GM18867 (cell line): ENCODE data around the gene SH3BP2.

Source experiments
- ATAC-seq: cut with Tn5 transposase; IDR thresholded peaks from one replicate; pipeline ENCODE4 v1.9.1; 2021; ENCODE audit warnings: mild to moderate bottlenecking, moderate library complexity; ENCODE audit not compliant: unreplicated experiment

Gene SH3BP2

DNA sequence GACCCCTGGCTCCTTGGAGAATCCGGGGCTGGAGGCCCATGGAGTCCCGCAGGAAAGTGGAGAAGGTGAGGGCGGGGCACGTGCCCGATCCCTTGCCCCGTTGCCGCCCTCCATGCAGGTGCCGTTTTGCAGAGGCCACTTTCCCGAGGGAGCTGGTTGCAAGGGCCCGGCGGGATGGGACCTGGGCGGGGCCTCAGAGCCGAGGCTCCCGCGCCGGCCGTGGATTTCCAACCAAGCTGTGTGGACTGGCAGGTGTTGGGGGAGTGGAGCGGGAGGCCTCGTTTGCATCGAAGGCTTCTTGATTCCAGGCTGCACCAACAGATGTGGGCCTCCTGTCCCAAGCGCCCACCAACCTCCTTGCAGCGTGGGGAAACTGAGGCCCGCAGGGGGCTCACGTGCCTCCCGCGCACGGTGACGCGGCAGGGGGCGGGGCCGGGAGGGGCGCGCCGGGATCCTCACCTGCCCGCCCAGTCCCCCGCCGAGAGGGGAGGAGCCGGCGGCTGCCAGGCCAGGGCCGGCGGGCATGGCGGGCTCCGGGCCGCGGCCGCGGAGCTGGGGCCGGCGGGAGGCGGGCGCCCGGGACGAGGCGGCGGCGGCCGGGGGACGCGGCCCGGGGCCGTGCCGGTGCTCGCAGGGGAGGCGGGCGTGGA, 24.9 kb downstream of the SH3BP2 start:
- no peak for ATAC-seq

DNA sequence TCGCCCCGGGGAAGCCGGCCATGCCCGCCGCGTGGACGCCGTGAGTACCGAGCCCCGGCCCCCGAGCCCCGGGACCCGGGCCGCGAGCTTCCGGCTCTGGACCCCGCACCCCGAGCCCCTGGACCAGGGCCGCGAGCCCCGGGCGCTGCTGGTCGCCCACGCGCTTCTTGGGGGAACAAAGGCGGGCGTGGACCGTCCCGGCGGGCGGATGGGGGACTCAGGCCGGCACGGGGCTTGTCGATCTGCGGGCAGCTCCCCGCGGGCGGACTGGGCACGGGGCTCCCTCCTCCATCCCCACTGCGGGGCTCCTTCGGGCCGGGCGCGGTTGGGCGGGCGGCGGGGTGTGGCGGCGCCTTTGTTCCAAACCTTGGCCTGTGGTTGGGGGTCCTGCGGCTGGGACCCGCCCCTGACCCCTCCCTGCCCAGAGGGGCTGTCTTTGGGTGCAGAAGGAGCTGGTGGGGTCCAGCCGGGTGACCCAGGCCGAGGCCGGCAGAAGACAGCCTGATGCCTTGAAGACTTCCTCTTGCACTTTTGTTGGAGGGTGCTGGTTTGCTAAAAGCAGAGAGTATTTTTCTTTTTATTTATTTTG, 25.6 kb downstream of the SH3BP2 start:
- ATAC-seq: no peak

DNA sequence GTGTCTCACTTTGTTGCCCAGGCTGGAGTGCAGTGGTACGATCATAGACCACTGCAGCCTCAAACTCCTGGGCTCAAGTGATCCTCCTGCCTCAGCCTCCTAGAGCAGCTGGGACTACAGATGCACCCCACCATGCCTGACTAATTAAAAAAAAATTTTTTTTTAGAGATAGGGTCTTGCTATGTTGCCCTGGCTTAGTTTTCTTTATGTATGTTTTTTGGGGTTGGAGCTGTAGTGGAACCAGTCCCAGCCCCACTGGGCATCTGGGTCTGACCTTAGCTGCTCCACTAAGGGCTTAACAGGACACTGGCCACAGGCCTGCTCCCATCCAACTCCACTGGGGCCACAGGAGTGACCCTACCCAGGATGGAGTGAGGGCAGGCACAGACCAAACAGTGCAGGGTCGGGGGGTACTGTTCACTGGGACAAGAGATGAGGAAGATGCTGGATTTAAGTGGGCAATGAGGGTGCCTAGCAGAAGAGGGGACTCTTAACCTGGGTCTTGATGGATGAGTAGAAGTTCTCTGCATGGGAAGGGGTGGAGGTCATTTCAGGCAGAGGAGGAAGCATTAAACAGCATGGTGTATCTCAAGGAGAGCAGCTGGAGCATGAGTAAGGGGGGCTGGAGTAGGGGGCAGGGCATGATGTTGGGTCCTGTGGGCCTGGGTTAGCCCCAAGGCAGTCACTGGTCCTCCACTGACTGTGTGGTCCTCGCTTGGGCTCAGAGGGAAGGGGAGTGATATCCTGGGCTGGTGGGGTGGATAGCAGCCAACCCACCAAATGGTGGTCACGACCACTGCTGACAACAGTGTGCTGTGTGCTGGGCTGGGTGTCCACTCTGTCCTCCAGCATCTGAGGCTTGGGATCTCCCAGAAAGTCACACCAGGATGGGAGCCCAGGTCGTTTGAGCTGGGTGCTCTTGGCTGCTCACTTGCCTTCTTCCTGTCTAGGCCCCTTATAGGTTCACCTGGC, 26.6 kb downstream of the SH3BP2 start:
- no peak for ATAC-seq

DNA sequence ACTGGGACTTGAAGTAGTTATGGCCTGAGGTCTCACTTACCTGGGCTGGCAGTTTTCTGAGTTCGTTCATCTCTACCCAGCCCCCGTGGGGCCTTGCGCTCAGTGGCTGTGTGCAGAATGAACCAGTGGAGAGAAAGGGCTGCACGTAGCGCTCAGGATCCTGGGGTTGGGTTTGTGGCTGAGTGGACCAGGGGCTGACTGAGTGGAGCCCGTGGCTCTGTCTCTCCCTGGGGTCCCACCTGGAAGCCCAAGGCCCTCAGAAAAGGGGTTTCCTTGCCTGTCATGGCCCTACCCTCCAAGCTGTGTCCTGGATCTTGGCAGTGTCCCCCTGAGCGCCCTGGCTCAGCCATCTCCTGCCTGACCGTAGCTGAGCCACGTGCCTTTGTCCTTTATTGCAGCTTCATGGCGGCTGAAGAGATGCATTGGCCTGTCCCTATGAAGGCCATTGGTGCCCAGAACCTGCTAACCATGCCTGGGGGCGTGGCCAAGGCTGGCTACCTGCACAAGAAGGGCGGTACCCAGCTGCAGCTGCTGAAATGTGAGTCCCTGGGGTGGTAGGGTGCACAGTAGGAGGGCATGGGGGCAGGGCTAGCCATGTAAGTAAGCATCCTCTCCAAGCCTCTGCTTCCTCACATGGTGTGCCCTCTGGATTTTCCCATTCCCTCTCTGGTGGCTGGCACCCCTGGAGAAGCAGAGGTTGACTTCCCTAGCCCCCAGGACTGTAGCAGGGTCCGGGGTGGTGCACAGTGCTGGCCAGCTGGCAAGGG, 27.5 kb downstream of the SH3BP2 start:
- ATAC-seq: no peak

DNA sequence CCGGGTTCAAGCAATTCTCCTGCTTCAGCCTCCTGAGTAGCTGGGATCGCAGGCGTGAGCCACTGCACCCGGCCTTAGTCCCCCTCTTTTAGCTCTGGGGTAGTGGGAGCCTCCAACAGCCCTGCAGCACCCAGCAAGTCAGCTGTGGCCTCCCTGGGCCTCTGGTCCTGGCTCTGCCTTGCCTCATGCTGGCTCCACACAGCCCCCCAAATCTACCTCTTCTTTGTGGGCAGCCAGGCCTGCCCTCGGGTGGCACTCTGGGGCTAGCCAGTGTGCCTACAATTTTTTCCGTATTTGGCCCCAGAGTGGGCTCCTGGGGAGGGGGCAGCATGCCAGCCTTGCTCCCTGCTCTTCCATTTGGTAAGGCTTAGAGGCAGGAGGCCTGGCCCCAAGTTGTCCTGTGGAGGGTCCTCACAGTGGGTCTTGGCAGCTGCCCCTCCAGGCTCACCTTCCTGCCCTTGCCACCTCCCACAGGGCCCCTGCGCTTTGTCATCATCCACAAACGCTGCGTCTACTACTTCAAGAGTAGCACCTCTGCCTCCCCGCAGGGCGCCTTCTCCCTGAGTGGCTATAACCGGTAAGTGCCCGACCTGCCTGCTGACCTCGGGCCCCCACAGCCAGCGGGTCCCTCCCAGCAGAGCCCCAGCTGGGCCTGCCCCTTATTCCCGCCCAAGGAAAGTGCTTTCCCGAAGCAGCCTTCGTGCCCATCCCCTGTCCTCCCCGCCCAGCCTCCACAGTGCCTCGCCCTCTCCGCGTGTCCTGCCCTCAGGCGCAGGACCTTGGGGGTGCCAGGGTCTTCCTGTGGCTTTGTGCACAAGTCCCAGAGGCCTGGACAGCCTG, 29.8 kb downstream of the SH3BP2 start:
- no peak for ATAC-seq

DNA sequence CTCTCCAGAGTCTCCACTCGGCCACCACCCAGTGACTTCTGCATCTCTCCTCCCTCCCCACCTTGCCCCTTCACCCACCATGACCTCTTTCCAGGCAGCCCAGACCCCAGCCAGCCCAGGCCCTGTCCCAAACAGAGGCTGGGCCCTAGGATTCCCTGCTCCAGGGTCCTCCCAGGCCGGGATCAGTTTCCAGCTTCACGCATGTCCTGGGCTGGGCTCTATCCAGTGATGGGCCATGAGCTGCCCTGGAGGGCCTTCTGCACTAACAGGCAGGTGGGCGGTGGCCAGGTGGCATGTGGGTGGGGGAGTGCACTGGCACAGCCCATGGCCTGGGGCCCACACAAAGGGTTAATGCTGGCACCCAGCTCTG, 30.4 kb downstream of the SH3BP2 start:
- ATAC-seq: no peak

DNA sequence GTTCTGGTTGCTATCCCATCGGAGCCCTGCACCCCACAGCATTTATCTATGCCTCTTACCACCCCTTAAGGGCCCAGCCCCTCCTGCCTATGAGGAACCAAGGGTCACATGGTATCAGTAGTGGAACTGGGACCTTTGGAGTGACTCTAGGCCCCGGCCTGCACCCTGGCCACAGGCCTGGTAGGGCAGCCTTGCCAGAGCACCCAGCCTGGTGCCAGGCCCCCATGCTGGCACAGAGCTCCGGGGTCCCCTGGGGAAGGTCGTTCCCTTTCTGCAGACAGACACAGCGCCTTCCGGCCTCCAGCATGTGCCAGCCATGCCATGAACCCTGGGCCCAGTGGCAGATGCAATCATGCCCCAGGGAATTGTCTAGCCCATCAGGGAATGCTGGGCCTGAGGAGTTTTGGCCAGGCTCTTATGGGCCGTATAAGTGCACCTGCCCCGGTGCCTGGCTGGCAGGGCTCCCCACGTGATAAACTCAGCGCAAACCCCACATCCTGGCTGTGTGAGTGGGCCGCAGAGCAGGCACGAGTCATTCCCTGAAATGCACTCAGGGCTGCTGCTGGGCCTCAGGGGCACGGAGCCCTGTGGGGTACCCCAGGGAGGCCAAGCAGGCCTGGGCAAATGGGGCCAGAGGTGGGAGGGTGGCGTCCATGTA, 30.9 kb downstream of the SH3BP2 start:
- no peak for ATAC-seq

DNA sequence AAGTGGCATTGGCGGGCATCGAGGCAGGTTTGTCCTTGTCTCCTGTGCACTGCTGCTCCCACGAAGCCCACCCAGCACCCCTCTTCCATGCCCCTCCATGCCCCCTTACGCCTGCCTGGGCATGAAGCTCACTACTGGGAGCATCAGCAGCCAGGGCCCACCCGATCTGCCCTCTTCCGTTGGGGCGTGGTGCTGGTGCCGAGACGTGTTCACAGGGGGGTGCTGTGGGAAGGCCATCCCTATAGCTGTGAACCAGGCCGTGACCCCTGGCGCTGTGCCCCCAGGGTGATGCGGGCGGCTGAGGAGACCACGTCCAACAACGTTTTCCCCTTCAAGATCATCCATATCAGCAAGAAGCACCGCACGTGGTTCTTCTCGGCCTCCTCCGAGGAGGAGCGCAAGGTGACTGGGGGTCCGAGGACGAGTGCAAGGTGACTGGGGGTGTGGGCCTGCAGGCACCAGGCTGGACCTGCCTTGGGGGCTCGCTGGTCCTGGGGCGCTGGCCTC, 31.5 kb downstream of the SH3BP2 start:
- no peak for ATAC-seq

DNA sequence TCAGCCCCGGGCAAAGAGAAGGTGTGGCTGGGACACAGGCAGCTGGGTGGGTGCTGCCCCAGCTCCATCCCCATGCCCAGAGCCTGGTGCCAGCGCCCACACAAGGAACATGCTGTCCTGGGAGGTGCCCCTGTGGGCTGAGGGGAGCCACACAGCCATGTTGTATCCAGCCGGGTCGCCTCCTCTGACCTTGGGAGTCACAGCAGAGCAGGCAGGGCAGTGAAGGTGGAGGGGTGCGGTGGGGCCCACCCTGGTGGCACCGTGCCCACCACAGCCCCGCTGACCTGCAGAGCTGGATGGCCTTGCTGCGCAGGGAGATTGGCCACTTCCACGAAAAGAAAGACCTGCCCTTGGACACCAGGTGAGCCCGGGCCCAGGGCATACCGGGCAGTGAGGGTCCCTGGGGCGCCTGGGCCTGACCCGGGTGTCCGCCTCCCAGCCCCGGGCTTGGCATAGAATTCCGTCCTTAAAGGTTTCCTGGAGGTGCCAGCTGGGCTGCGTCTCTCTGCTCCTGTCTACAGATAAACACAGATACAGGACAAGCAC, 32.0 kb downstream of the SH3BP2 start:
- no peak for ATAC-seq

DNA sequence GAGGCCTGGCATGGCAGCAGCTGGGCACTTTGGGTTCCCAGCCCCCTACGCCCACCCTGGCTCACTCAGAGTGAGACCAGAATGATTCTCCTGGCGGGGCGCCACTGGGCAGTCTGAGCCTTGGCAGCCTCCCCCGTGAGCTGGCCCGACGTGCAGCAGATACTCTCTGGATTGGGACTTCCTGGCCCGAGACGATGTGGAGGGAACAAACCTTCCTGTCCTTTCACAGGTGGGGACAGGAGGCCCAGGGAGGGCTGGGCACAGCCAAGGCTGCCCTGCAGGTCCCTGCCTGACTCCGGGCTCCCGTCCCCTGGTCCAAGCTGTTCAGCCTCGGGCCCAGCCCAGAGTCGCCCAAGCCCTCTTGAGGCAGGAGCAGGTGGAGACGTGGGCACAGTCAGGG, 32.9 kb downstream of the SH3BP2 start:
- no peak for ATAC-seq

DNA sequence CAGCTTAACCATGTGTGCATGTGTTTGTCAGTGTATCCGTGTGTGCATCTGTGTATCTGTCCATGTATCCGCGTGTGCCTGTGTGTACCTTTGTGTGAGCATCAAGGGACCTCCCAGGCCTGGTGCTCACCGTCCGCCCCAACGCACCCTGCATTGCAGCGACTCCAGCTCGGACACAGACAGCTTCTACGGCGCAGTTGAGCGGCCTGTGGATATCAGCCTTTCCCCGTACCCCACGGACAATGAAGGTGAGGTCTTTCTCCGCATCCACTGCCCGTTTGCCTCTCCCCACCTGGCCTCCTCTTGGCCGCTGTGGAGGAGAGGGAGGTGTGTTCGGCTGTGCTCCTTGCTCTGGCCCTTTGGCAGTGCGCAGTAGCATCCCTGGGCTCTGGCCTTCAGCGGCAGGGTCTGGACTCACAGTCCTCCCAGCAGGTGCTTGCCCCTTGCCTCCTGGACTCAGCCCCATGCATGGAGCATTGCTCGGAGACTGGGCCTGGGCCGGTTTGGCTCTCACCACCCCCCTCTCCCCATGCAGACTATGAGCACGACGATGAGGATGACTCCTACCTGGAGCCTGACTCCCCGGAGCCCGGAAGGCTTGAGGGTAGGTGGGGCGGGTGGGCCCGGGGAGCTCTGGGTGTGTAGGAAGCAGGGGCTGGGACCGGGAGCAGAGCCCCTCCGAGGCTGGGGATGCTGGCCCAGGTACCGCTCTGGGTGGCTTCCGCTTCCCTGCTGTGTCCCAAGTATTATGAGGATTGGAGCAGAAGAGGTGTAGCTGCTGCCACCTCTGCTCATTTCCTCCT, 34.4 kb downstream of the SH3BP2 start:
- no peak for ATAC-seq

DNA sequence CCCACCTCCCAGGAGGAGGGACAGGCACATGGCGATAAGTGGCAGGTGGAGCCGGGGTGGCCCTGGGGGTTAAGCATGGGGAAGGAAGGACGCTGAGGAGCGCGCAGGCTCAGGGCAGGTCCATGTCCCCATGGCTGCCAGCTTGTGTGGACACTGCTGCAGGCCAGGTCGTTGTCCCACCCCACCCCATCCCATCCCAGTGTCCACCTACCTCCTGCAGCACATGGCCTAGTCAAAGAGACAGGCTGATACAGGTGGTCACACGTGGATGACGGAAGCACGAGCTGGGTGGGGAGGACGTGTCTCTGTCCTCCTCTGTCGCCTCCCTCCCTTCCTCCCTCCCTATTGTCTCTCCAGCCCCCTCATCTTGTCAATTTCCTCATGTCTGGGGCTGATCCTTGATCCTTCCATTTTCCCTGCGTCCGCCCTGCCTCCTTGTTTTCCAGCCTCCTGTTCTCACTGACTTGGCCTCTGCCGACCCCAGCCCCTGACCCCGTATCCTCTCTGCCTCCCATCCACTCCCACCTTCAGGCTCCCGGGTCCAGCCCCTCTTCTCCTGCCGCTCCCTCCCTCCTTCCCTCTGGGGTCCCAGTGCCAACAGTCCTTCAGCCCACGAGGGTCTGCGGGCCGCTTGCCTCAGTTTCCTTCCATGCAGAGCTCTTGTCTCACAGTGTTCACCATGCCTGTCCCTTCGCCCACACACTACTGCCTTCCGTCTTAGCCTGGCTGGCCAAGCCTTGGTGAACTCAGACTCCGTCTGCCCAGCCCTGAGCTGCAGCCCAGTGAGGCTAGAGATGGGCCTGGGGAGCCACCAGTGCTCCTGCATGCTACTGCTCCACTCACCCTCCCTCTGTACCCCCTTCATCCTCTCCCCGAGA, 35.2 kb downstream of the SH3BP2 start:
- no peak for ATAC-seq

DNA sequence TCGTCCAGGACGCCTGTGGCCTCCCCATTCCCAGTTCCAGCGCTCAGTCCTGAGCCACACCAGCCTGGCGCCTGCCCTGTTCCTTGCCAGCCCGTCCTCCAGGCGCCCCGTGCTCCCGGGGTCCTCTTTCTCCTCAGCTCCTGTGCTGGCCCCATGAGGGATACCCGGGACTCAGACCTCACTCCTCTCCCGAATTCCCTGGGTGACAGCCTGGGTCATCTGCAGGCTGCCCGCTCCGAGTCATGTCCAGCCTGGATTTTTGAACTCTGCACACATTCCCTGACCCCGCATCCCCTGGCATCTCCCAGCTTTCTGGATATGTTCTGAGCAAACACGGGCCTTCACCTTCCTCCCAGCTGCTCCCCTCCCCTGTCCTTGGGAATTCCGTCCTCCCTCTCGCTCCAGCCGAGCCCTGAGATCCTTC, 35.9 kb downstream of the SH3BP2 start:
- no peak for ATAC-seq

DNA sequence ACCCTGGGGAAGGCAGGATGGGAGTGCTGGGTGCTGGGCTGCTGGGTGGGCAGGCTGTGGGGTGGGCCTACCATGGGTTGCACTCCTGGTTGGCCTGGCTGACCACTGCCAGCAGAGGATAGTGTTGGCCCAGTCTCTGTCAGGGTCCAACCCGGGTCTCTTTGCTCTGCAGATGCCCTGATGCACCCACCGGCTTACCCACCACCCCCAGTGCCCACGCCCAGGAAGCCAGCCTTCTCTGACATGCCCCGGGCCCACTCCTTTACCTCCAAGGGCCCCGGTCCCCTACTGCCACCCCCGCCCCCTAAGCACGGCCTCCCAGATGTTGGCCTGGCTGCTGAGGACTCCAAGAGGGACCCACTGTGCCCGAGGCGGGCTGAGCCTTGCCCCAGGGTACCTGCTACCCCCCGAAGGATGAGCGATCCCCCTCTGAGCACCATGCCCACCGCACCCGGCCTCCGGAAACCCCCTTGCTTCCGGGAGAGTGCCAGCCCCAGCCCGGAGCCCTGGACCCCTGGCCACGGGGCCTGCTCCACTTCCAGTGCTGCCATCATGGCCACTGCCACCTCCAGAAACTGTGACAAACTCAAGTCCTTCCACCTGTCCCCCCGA, 36.5 kb downstream of the SH3BP2 start:
- no peak for ATAC-seq

DNA sequence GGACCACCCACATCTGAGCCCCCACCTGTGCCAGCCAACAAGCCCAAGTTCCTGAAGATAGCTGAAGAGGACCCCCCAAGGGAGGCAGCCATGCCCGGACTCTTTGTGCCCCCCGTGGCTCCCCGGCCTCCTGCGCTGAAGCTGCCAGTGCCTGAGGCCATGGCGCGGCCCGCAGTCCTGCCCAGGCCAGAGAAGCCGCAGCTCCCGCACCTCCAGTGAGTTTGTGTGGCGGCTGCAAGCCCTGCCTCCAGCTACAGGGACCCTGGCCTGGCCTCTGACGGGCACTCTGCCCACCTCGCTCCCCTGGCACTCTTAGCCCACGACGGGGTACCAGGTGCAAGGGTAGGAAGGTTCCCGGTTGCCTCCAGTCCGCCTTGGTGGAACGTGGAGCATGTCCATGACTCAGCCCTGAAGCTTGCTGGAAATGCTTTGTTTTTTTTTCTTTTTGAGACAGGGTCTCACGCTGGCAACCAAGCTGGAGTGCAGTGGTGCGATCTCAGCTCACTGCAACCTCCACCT, 37.1 kb downstream of the SH3BP2 start:
- no peak for ATAC-seq

DNA sequence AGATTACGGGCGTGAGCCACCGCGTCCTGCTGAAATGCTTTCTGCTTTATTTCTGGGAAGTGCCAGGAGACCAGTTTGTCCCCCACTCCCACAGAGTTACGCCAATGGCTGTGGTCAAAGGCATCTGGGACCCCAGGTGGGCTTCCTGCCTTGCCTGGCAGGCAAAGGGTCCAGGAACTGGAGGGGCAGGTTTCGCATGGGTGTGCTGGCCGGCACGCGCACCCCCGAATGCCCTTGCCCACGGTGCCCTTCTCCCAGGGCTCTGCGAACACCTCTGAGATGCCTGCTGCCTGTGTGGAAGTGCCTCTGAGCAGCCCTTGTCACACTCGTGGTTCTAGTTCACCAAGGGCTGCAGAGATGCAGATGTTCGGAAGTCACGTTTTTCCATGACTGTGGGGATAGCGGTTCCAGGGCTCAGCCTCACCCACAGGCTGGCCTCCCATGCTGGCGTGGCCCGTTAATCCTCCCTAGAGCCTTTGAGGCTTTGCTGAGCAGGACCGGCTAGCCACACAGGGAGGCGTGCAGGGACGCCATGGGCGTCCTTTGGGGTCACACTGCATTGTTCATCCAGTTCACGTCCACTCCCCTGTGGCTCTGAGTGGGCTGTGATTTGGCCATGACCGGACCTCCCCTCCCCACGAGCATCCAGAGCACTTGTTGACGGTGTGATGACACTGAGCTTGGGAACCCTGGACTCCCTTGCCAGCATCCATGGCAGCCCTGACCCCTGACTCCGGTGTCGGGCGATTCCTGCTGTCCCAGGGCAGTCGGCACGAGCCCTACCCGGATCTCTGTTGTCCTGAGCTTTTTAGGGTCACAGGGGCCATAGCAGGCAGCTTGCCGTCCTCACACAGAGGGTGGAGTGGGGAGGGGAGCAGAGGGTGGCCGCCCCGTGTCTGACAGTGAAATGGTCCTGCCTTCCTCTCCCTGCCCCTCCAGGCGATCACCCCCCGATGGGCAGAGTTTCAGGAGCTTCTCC, 38.0 kb downstream of the SH3BP2 start:
- no peak for ATAC-seq
